ENCODE results near the gene BCAN. TPM values are rescaled to one million over a fixed set of nuclear protein-coding genes. Genes with fewer than 3 reads are reported as not detected.
A peak's percentile ranks its signal among the peaks of the same experiment; 100 is the strongest.

The BCAN gene
- total RNA-seq, 2 donors from 2014 or later, result 0.26 TPM; not detected in 1

- 20 to 21% methylated on average over 10 of the region's 10 CpGs for WGBS, 2 donors
- H3K9me3 ChIP-seq, result no peaks in the 10 kb centered on the region
- ATAC-seq (no peak), DNase-seq (no peak)
- intact Hi-C loops (cut with DNase I), result loop anchor here (5.0 to 10.0 kb wide), 2 partner anchors 32 to 195 kb away; no protein-coding TSS in a partner anchor
- TF ChIP-seq CTCF (IDR thresholded peaks at IDR 0.05) (no peak), POLR2A (IDR thresholded peaks at IDR 0.05) (no peak)
- H3K27me3 ChIP-seq, result no peaks in the 10 kb centered on the region
- no peaks in the 10 kb centered on the region for H3K36me3 ChIP-seq (replicated peaks in 1 of 2; ENCODE audit: insufficient read depth in 1 of 2, low read depth in 2 of 2)
- no peak overlapping the region for H3K27ac ChIP-seq
- H3K4me1 ChIP-seq, result peaks cover 30% of the 10 kb centered on the region
- H3K4me3 ChIP-seq, result no peak overlapping the region
These were observed 48.2 kb downstream of the BCAN start for GRCh38 chr1:156689953-156690674.

- H3K36me3 ChIP-seq (replicated peaks in 1 of 2; ENCODE audit: insufficient read depth in 1 of 2, low read depth in 2 of 2), result no peaks in the 10 kb centered on the region
- TF ChIP-seq POLR2A (IDR thresholded peaks at IDR 0.05), result no peak
- no peak for TF ChIP-seq CTCF (IDR thresholded peaks at IDR 0.05)
- intact Hi-C loops (cut with DNase I), result loop anchor here (10.0 kb wide), 1 partner anchor 194 kb away; no protein-coding TSS in a partner anchor
- H3K27me3 ChIP-seq, result no peaks in the 10 kb centered on the region
- H3K4me1 ChIP-seq, result peaks cover 30% of the 10 kb centered on the region
- ATAC-seq (no peak), DNase-seq (no peak)
- WGBS, 2 donors, result 54 to 60% methylated on average over 8 of the region's 8 CpGs
- no peak overlapping the region for H3K27ac ChIP-seq
- H3K9me3 ChIP-seq, result no peaks in the 10 kb centered on the region
- H3K4me3 ChIP-seq, result no peak overlapping the region
These were observed 48.7 kb downstream of the BCAN start for GRCh38 chr1:156690675-156691036.

- no peak overlapping the region for H3K4me3 ChIP-seq
- DNase-seq, result no peak
- H3K36me3 ChIP-seq (replicated peaks in 1 of 2; ENCODE audit: insufficient read depth in 1 of 2, low read depth in 2 of 2), result no peaks in the 10 kb centered on the region
- no peaks in the 10 kb centered on the region for H3K9me3 ChIP-seq
- H3K4me1 ChIP-seq, result peaks cover 30% of the 10 kb centered on the region
- H3K27ac ChIP-seq, result no peak overlapping the region
- intact Hi-C loops (cut with DNase I), result loop anchor here (10.0 kb wide), 1 partner anchor 194 kb away; no protein-coding TSS in a partner anchor
- TF ChIP-seq CTCF (IDR thresholded peaks at IDR 0.05) (no peak), POLR2A (IDR thresholded peaks at IDR 0.05) (no peak)
- ATAC-seq, result no peak
- WGBS, 2 donors, result 71 to 75% methylated on average over 8 to 10 of the region's 10 CpGs
- no peaks in the 10 kb centered on the region for H3K27me3 ChIP-seq
These were observed 49.3 kb downstream of the BCAN start for GRCh38 chr1:156691191-156691590.

GRCh38 chr1:156691665-156692440, 49.9 kb downstream of the BCAN start:
- H3K36me3 ChIP-seq (replicated peaks in 1 of 2; ENCODE audit: insufficient read depth in 1 of 2, low read depth in 2 of 2), result no peaks in the 10 kb centered on the region
- peaks cover 30% of the 10 kb centered on the region for H3K4me1 ChIP-seq
- TF ChIP-seq CTCF (IDR thresholded peaks at IDR 0.05) (no peak), POLR2A (IDR thresholded peaks at IDR 0.05) (no peak)
- DNase-seq (no peak), ATAC-seq (no peak)
- H3K9me3 ChIP-seq, result no peaks in the 10 kb centered on the region
- intact Hi-C loops (cut with DNase I), result loop anchor here (10.0 kb wide), 1 partner anchor 193 kb away; no protein-coding TSS in a partner anchor
- WGBS, 2 donors, result 56 to 66% methylated on average over 19 of the region's 20 CpGs
- H3K27ac ChIP-seq, result peak overlapping the region in 1 of 4 donors; percentile 6
- no peaks in the 10 kb centered on the region for H3K27me3 ChIP-seq
- H3K4me3 ChIP-seq, result no peak overlapping the region
